HFF-Myc (cell line): Measurements from ENCODE around the gene KIAA1549.

Source experiments
- DNase-seq: peaks from one replicate; pipeline ENCODE4 v3.0.0-alpha.2; 2011; ENCODE audit warnings: low read depth; ENCODE audit errors: extremely low read depth
- H3K4me3 ChIP-seq: replicated peaks from 2 replicates; pipeline ENCODE4 v1.5.1; 2011; ENCODE audit warnings: low read depth, mild to moderate bottlenecking, control low read depth, low read length
- CTCF ChIP-seq: IDR thresholded peaks from 2 replicates; pipeline ENCODE4 v1.5.1; 2012; ENCODE audit warnings: mild to moderate bottlenecking, low read depth, low read length, control low read depth; ENCODE audit errors: missing control alignments

Gene KIAA1549

DNA sequence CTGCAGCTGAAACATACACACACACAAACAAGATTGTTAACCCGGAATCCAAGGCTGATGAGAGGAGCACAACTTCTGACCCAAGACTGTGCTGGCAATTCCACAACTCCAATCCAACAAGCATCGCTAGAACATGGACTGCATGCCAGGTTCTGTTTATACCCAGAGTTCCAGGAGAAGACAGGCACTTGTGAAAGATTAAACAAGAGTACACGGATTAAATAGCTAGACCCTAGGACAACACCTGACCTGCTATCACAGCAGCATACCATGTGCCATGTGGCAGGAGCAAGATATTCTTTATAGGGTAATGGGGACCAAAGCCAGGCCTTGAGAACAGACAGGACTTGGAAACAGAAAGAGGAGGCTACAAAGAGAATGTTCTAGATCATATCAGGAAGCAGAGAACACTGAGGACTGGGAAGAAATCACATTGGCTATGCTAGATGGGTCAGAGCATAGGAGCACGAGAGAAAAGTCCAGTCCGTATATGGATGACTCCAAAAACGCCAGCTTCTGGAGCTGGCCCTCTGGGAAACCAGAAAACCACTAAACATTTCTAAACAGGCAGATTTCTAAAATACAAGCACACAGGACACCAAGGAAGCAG lies 99.5 kb downstream of the KIAA1549 start:
- no peak for DNase-seq
- H3K4me3 ChIP-seq: no peak overlapping the region
- TF ChIP-seq CTCF: no peak

DNA sequence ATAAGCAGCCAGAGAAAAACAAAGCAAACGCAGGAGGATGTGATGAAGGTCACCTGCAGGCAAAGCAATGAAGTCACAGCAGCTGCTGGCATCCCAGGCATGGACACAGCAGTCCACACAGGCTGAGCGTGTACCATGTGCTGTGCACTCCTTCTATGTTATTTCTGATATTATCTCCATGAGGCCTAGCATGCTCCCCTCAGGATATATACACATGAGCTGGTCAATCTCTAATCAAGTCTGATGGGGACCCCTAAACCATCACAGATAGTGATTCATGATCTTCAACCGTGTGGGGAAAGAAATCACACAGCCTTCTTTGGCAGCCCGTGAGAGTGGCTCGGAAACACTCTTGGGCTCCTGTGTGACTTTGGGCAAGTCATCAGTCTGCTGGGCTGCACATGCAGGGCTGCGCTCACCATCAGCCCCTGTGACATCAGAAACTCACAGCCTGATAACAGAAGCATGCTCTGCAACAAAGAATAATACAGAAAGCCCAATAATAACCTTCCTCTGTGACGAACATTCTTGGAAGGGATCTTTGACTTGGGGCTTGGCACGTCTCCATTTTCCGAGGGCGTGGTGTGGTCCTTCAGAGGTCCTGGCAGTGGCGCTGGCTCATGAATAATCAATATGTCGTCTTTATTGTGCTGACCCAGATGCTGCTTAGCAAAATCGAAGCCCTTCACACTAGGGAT lies 100.2 kb downstream of the KIAA1549 start:
- TF ChIP-seq CTCF: no peak
- H3K4me3 ChIP-seq: no peak overlapping the region
- DNase-seq: no peak

DNA sequence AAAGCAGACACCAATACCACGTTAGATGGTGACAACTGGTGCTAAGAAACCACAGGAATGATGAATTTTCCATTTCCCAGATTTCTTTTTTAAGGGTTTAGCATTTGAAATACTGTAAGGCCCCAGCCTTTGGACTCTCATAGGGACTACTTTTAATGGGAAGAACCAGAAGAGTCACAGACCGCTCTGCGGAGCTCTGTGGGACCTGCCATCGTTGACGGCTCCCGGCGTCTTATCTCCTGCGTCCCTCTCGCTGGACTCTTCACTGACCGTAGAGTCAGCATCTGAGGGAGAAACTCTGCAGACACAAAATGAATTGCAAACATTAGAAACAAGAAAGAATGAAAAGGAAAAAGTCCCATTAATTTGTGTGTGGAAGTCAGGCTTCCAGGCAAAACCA lies 101.8 kb downstream of the KIAA1549 start:
- H3K4me3 ChIP-seq: no peak overlapping the region

GRCh38 chr7:138878856-138879255 lies 102.3 kb downstream of the KIAA1549 start:
- no peak for TF ChIP-seq CTCF
- DNase-seq: no peak
- no peak overlapping the region for H3K4me3 ChIP-seq

More for the DNA sequence above, 101.8 kb downstream of the KIAA1549 start:
- DNase-seq: no peak
- no peak for TF ChIP-seq CTCF

- DNase-seq: no peak
- no peak for TF ChIP-seq CTCF
- no peak overlapping the region for H3K4me3 ChIP-seq
Observed at GRCh38 chr7:138878051-138878450, 103.1 kb downstream of the KIAA1549 start.

GRCh38 chr7:138876326-138876725 lies 104.9 kb downstream of the KIAA1549 start:
- no peak for TF ChIP-seq CTCF
- DNase-seq: no peak
- no peak overlapping the region for H3K4me3 ChIP-seq

- no peak overlapping the region for H3K4me3 ChIP-seq
- peak; percentile 48 for DNase-seq
- no peak for TF ChIP-seq CTCF
Observed at GRCh38 chr7:138875794-138876193, 105.4 kb downstream of the KIAA1549 start.
